Fibroblast of lung (primary cell): ENCODE measurements around the gene LYPD6. TPM values are rescaled to one million over a fixed set of nuclear protein-coding genes. Genes with fewer than 3 reads are reported as not detected.
A peak's percentile ranks its signal among the peaks of the same experiment; 100 is the strongest.

ENCODE experiments used
- DNase-seq, 2 donors: peaks; one replicate each; pipeline versions ENCODE4 v3.0.0 to v3.0.0-alpha.2; 2010; ENCODE audit warnings: low read depth in 2 of 2
- H2AFZ ChIP-seq: 2 replicates; pipeline ENCODE4 v1.5.1; 2012; ENCODE audit warnings: low read length, control low read depth, inconsistent platforms
- H3K27ac ChIP-seq: 2 replicates; pipeline ENCODE4 v1.5.1; 2011; ENCODE audit warnings: low read length, control low read depth; ENCODE audit not compliant: insufficient read depth
- H3K27me3 ChIP-seq: 2 replicates; pipeline ENCODE4 v1.5.1; 2011; ENCODE audit warnings: mild to moderate bottlenecking, low read length; ENCODE audit not compliant: control insufficient read depth, insufficient read depth
- H3K36me3 ChIP-seq: 2 replicates; pipeline ENCODE4 v1.5.1; 2011; ENCODE audit warnings: low read length; ENCODE audit not compliant: control insufficient read depth, insufficient read depth
- H3K4me1 ChIP-seq: 2 replicates; pipeline ENCODE4 v1.5.1; 2011; ENCODE audit warnings: low read length; ENCODE audit not compliant: control insufficient read depth, insufficient read depth; ENCODE audit errors: extremely low read depth
- H3K4me2 ChIP-seq: 2 replicates; pipeline ENCODE4 v1.5.1; 2011; ENCODE audit warnings: low read length, control low read depth; ENCODE audit not compliant: insufficient read depth; ENCODE audit errors: extremely low read depth
- H3K4me3 ChIP-seq, 4 experiments: fragments of 200-600 bp in 1 of 4; sonication (generic) in 1 of 4; replicated peaks in 1 of 4; 2 replicates each; pipeline ENCODE4 v1.5.1; 2011 to 2016; ENCODE audit warnings: low read length in 4 of 4, low read depth in 3 of 4, mild to moderate bottlenecking in 3 of 4, control low read depth in 2 of 4, inconsistent platforms in 1 of 4, mixed read lengths in 1 of 4; ENCODE audit not compliant: insufficient read depth in 1 of 4; ENCODE audit errors: control extremely low read depth in 1 of 4
- H3K79me2 ChIP-seq: 2 replicates; pipeline ENCODE4 v1.5.1; 2012; ENCODE audit warnings: mild to moderate bottlenecking, low read length, inconsistent platforms; ENCODE audit not compliant: control insufficient read depth, insufficient read depth
- H3K9ac ChIP-seq: 2 replicates; pipeline ENCODE4 v1.5.1; 2011; ENCODE audit warnings: mild to moderate bottlenecking, low read length, control low read depth; ENCODE audit not compliant: insufficient read depth
- H3K9me3 ChIP-seq: 2 replicates; pipeline ENCODE4 v1.5.1; 2012; ENCODE audit warnings: low read depth, low read length; ENCODE audit not compliant: control insufficient read depth, insufficient read depth
- H4K20me1 ChIP-seq: 2 replicates; pipeline ENCODE4 v1.5.1; 2011; ENCODE audit warnings: low read length; ENCODE audit not compliant: control insufficient read depth, insufficient read depth; ENCODE audit errors: extremely low read depth
- CTCF ChIP-seq, 2 donors: IDR thresholded peaks in 1 of 2; conservative IDR thresholded peaks in 1 of 2; 1 replicate in 1 of 2; 2 replicates in 1 of 2; pipeline ENCODE4 v1.5.1; 2011 to 2012; ENCODE audit warnings: low read length in 2 of 2, control low read depth in 1 of 2, inconsistent platforms in 1 of 2, low read depth in 1 of 2, mild to moderate bottlenecking in 1 of 2
- EZH2 ChIP-seq: IDR thresholded peaks from 2 replicates; pipeline ENCODE4 v1.5.1; 2012; ENCODE audit warnings: low read length, control low read depth, mild to moderate bottlenecking; ENCODE audit errors: missing control alignments
- polyA plus RNA-seq, 2 donors: library from polyadenylated mRNA; depleted of rRNA in 1 of 2; stranded (reverse) in 1 of 2; unstranded in 1 of 2; fragments of >200 nt; gene quantifications; 2 replicates each; pipeline ENCODE4 v1.2.1, GENCODE V29; 2011 to 2012; ENCODE audit warnings: missing spikeins in 1 of 2
- total RNA-seq: library from RNA; depleted of rRNA; stranded (reverse); fragments of >200 nt; gene quantifications from 2 replicates; pipeline ENCODE4 v1.2.1, GENCODE V29; 2014

The LYPD6 gene
- total and polyA plus RNA-seq, 2 donors (not counting 1 experiment from before 2014, with no cell fraction given): 0.17 to 3.7 TPM

- H4K20me1 ChIP-seq: no peaks in the 10 kb centered on the region
- no peaks in the 10 kb centered on the region for H3K27me3 ChIP-seq
- TF ChIP-seq EZH2 (no peak), CTCF (conservative IDR thresholded peaks at IDR 0.05 in 1 of 2, IDR thresholded peaks at IDR 0.05 in 1 of 2; ENCODE audit: low read depth in 1 of 2, low read length in 2 of 2) (no peak)
- H3K9ac ChIP-seq: no peak overlapping the region
- no peaks in the 10 kb centered on the region for H3K79me2 ChIP-seq
- H3K4me1 ChIP-seq: no peaks in the 10 kb centered on the region
- no peaks in the 10 kb centered on the region for H3K9me3 ChIP-seq
- DNase-seq: no peak
- no peak overlapping the region for H2AFZ ChIP-seq
- no peak overlapping the region for H3K27ac ChIP-seq
- no peaks in the 10 kb centered on the region for H3K36me3 ChIP-seq
- no peak overlapping the region for H3K4me2 ChIP-seq
- H3K4me3 ChIP-seq: no peak overlapping the region
Observed at GRCh38 chr2:149389506-149390167, 59.2 kb downstream of the LYPD6 start.

- H3K27me3 ChIP-seq: no peaks in the 10 kb centered on the region
- H3K27ac ChIP-seq: no peak overlapping the region
- no peaks in the 10 kb centered on the region for H3K4me1 ChIP-seq
- H2AFZ ChIP-seq: no peak overlapping the region
- no peak overlapping the region for H3K4me3 ChIP-seq
- no peak overlapping the region for H3K9ac ChIP-seq
- no peaks in the 10 kb centered on the region for H4K20me1 ChIP-seq
- no peaks in the 10 kb centered on the region for H3K9me3 ChIP-seq
- no peaks in the 10 kb centered on the region for H3K79me2 ChIP-seq
- no peak overlapping the region for H3K4me2 ChIP-seq
- TF ChIP-seq EZH2 (no peak), CTCF (conservative IDR thresholded peaks at IDR 0.05 in 1 of 2, IDR thresholded peaks at IDR 0.05 in 1 of 2; ENCODE audit: low read depth in 1 of 2, low read length in 2 of 2) (no peak)
- H3K36me3 ChIP-seq: no peaks in the 10 kb centered on the region
- no peak for DNase-seq
Observed at GRCh38 chr2:149393614-149394013, 63.2 kb downstream of the LYPD6 start.

GRCh38 chr2:149394864-149395263 is 64.5 kb downstream of the LYPD6 start:
- no peak overlapping the region for H3K9ac ChIP-seq
- no peaks in the 10 kb centered on the region for H3K79me2 ChIP-seq
- no peaks in the 10 kb centered on the region for H3K27me3 ChIP-seq
- H3K4me2 ChIP-seq: no peak overlapping the region
- H3K36me3 ChIP-seq: no peaks in the 10 kb centered on the region
- no peak overlapping the region for H2AFZ ChIP-seq
- no peaks in the 10 kb centered on the region for H3K9me3 ChIP-seq
- no peak for TF ChIP-seq CTCF (conservative IDR thresholded peaks at IDR 0.05 in 1 of 2, IDR thresholded peaks at IDR 0.05 in 1 of 2; ENCODE audit: low read depth in 1 of 2, low read length in 2 of 2)
- no peak for TF ChIP-seq EZH2
- H3K4me3 ChIP-seq: no peak overlapping the region
- no peaks in the 10 kb centered on the region for H3K4me1 ChIP-seq
- peak in 1 of 2 donors; percentile 13 for DNase-seq
- H3K27ac ChIP-seq: no peak overlapping the region
- H4K20me1 ChIP-seq: no peaks in the 10 kb centered on the region
